ENCODE results near the gene ALG10B. TPM values are rescaled to one million over a fixed set of nuclear protein-coding genes. Genes with fewer than 3 reads are reported as not detected.
"Not testable (repeated sequence)": the region's sequence is repeated elsewhere in the genome, so short reads cannot be mapped to it uniquely, and the experiment has no call there.

The ALG10B gene
- total RNA-seq, 3 donors from 2014 or later (not counting 1 experiment from before 2014, with no cell fraction given), result 7.5 to 11.6 (median 8.0) TPM

GRCh38 chr12:38350342-38351174 lies 34.0 kb downstream of the ALG10B start:
- no peak overlapping the region for H3K27ac ChIP-seq (ENCODE audit: low read length)
- Mint-ChIP-seq H3K27ac (no peak overlapping the region), H3K27me3 (ENCODE audit: low read depth in 2 of 2) (no peaks in the 10 kb centered on the region), H3K4me3 (no peak overlapping the region), H3K4me1 (peaks cover 0 to 5% of the 10 kb centered on the region in 2 donors), H3K36me3 (no peaks in the 10 kb centered on the region), H3K9me3 (peaks cover 0 to 4% of the 10 kb centered on the region in 2 donors)
- DNase-seq (peak in 1 of 2 donors; percentile 2), ATAC-seq (no peak)
- no peaks in the 10 kb centered on the region for H3K4me1 ChIP-seq (ENCODE audit: control insufficient read depth, insufficient read depth, low read length)
- H3K4me3 ChIP-seq (ENCODE audit: low read length), result no peak overlapping the region
- no peaks in the 10 kb centered on the region for H3K36me3 ChIP-seq (ENCODE audit: control insufficient read depth, insufficient read depth, low read length)
- TF ChIP-seq, protein P1, sequence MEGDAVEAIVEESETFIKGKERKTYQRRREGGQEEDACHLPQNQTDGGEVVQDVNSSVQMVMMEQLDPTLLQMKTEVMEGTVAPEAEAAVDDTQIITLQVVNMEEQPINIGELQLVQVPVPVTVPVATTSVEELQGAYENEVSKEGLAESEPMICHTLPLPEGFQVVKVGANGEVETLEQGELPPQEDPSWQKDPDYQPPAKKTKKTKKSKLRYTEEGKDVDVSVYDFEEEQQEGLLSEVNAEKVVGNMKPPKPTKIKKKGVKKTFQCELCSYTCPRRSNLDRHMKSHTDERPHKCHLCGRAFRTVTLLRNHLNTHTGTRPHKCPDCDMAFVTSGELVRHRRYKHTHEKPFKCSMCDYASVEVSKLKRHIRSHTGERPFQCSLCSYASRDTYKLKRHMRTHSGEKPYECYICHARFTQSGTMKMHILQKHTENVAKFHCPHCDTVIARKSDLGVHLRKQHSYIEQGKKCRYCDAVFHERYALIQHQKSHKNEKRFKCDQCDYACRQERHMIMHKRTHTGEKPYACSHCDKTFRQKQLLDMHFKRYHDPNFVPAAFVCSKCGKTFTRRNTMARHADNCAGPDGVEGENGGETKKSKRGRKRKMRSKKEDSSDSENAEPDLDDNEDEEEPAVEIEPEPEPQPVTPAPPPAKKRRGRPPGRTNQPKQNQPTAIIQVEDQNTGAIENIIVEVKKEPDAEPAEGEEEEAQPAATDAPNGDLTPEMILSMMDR (IDR thresholded peaks at IDR 0.05), result no peak
- 38% methylated on average over 2 of the region's 4 CpGs for WGBS (ENCODE audit: insufficient coverage)
- H3K9me3 ChIP-seq (ENCODE audit: control insufficient read depth, insufficient read depth, low read length), result no peaks in the 10 kb centered on the region
- intact Hi-C loops (cut with micrococcal nuclease), result no loop called here
- H3K27me3 ChIP-seq (ENCODE audit: control insufficient read depth, insufficient read depth, low read length), result no peaks in the 10 kb centered on the region

DNA sequence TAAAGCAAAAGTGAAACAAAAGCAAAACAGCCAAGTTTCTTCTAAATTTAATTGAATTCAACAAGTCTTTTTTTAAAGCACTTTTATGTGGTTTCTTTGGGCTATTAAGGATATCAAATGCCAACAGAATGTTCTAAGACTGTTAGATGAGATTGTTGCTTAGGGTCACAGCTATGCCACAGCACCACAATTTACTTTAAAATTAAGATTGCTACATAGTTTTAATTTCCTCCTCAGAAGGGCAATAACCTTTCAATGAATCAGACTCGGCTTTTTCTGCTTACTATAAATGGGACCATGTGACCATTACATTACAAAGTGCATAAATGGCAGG lies 34.6 kb downstream of the ALG10B start:
- H3K9me3 Mint-ChIP-seq; DNase-seq; H3K27me3 ChIP-seq (ENCODE audit: control insufficient read depth, insufficient read depth, low read length); H3K36me3 ChIP-seq (ENCODE audit: control insufficient read depth, insufficient read depth, low read length); ATAC-seq; H3K36me3 Mint-ChIP-seq; H3K4me1 ChIP-seq (ENCODE audit: control insufficient read depth, insufficient read depth, low read length); H3K27ac ChIP-seq (ENCODE audit: low read length); H3K4me3 ChIP-seq (ENCODE audit: low read length); H3K27ac Mint-ChIP-seq; H3K9me3 ChIP-seq (ENCODE audit: control insufficient read depth, insufficient read depth, low read length); intact Hi-C loops (cut with micrococcal nuclease); H3K4me1 Mint-ChIP-seq; H3K4me3 Mint-ChIP-seq; H3K27me3 Mint-ChIP-seq (ENCODE audit: low read depth in 2 of 2): not testable (repeated sequence)
- no CpG with 5 or more reads among the region's 1 CpG for WGBS (ENCODE audit: insufficient coverage)

DNA sequence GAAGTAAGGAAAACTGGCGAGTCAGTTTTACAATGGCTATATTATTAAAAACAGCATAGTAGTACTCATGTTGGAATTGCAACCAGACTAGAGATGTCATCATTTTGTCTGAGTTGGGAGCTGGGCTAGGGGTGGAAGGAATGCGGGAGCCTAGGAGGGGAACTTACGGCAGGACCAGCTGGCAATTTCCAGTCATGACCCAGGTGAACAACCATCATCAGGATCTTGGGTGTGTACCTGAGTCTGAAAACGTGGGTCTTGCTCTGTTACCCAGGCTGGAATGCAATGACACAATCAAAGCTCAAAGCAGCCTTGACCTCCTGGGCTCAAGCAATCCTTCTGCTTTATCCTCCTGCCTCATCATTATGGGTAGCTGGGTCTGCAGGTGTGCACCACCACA lies 50.9 kb downstream of the ALG10B start:
- Mint-ChIP-seq H3K27me3 (ENCODE audit: low read depth in 2 of 2) (no peaks in the 10 kb centered on the region), H3K9me3 (peaks cover 10 to 18% of the 10 kb centered on the region in 2 donors), H3K27ac (no peak overlapping the region), H3K36me3 (peaks cover 4% of the 10 kb centered on the region), H3K4me3 (no peak overlapping the region), H3K4me1 (no peaks in the 10 kb centered on the region)
- WGBS (ENCODE audit: insufficient coverage), result 84% methylated on average over 4 of the region's 4 CpGs
- ATAC-seq (no peak), DNase-seq (no peak)
- Histone ChIP-seq H3K9me3 (ENCODE audit: control insufficient read depth, insufficient read depth, low read length) (no peaks in the 10 kb centered on the region), H3K27ac (ENCODE audit: low read length) (no peak overlapping the region), H3K27me3 (ENCODE audit: control insufficient read depth, insufficient read depth, low read length) (no peaks in the 10 kb centered on the region), H3K4me1 (ENCODE audit: control insufficient read depth, insufficient read depth, low read length) (no peaks in the 10 kb centered on the region), H3K36me3 (ENCODE audit: control insufficient read depth, insufficient read depth, low read length) (no peaks in the 10 kb centered on the region), H3K4me3 (ENCODE audit: low read length) (no peak overlapping the region)
- TF ChIP-seq, protein P1 (IDR thresholded peaks at IDR 0.05), result no peak
- intact Hi-C loops (cut with micrococcal nuclease), result no loop called here

DNA sequence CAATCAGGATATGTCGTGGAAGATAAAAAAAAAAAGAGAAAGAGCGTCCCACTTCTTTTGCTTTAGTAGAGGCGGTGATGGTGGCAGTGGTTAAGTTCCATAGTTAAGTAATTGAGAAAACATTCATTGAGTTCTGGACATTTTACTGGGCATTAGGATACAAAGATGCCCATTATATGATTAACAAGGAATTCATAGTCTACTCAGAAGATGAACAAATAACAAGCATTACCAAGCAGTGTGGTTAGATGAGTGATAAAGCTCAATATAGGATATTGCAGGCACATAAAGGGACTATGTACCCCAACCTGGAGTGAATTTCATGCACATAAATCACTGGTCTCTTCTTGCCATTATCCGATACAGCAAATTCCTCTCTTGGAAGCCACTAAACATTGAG lies 53.7 kb downstream of the ALG10B start:
- H3K9me3 Mint-ChIP-seq, result peaks cover 11 to 14% of the 10 kb centered on the region in 2 donors
- no peak overlapping the region for H3K27ac ChIP-seq (ENCODE audit: low read length)
- no peaks in the 10 kb centered on the region for H3K27me3 Mint-ChIP-seq (ENCODE audit: low read depth in 2 of 2)

More for the DNA sequence above, 53.7 kb downstream of the ALG10B start:
- intact Hi-C loops (cut with micrococcal nuclease), result no loop called here
- H3K27ac Mint-ChIP-seq, result no peak overlapping the region
- H3K4me1 ChIP-seq (ENCODE audit: control insufficient read depth, insufficient read depth, low read length), result no peaks in the 10 kb centered on the region
- TF ChIP-seq, protein P1 (IDR thresholded peaks at IDR 0.05), result no peak
- no peak overlapping the region for H3K4me3 ChIP-seq (ENCODE audit: low read length)
- no peak for ATAC-seq
- 96% methylated on average over 4 of the region's 4 CpGs for WGBS (ENCODE audit: insufficient coverage)
- H3K36me3 ChIP-seq (ENCODE audit: control insufficient read depth, insufficient read depth, low read length), result no peaks in the 10 kb centered on the region
- H3K4me3 Mint-ChIP-seq, result no peak overlapping the region
- H3K27me3 ChIP-seq (ENCODE audit: control insufficient read depth, insufficient read depth, low read length), result no peaks in the 10 kb centered on the region
- no peaks in the 10 kb centered on the region for H3K4me1 Mint-ChIP-seq
- no peaks in the 10 kb centered on the region for H3K9me3 ChIP-seq (ENCODE audit: control insufficient read depth, insufficient read depth, low read length)
- DNase-seq, result no peak
- peaks cover 7% of the 10 kb centered on the region for H3K36me3 Mint-ChIP-seq
